ENCODE results near the gene BIN1.

The BIN1 gene

DNA sequence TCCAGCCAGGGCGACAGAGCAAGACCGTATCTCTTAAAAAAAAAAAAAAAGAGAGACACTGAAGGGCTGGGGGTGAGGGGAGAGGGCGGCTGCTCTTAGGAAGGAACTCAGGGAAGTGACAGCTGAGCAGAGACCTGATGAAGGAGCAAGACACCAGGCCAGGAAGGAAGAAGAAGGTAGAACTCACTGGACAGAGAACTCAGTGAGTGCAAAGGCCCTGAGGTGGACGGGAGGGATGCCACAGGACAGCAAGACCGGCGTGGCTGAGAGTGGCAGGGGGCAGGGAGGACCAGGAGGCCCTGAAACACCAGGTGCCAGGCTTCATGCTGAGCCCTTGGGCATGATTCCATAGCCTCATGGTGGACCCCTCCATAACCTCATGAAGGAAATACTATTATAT, 18.2 kb downstream of the BIN1 start:
- DNase-seq = no peak

DNA sequence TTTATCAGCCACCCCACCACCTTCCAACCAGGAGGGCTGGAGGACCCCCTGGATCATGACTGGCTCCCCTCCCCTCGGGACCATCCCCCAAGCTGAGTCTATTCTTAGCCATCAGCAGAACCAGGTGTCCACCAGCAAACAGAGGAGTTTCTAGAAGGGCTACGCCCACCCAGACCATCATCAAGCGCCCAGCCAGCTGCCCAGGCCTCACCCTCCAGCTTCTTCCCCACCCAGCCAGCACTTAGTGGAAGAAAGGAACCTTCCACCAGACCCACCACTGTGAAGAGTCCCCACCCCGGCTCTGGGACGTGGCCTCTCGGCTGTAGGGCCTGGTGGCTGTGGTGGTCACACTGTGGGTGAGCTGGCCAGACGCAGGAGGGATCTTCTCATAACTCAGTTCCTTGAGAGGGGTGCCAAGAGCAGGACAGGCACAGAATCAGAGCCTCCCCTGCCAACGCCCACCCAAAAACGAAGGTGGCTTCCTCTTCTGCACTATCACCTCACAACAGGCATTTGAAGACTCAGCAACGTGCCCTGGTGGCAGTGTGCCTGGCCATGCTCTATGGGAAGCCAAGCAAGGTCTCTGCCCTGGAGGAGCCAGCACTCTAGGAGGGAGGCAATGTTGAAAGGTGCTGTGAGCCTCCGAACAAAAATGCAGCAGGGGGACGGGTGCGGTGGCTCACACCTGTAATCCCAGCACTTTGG, 19.0 kb downstream of the BIN1 start:
- no peak for DNase-seq

DNA sequence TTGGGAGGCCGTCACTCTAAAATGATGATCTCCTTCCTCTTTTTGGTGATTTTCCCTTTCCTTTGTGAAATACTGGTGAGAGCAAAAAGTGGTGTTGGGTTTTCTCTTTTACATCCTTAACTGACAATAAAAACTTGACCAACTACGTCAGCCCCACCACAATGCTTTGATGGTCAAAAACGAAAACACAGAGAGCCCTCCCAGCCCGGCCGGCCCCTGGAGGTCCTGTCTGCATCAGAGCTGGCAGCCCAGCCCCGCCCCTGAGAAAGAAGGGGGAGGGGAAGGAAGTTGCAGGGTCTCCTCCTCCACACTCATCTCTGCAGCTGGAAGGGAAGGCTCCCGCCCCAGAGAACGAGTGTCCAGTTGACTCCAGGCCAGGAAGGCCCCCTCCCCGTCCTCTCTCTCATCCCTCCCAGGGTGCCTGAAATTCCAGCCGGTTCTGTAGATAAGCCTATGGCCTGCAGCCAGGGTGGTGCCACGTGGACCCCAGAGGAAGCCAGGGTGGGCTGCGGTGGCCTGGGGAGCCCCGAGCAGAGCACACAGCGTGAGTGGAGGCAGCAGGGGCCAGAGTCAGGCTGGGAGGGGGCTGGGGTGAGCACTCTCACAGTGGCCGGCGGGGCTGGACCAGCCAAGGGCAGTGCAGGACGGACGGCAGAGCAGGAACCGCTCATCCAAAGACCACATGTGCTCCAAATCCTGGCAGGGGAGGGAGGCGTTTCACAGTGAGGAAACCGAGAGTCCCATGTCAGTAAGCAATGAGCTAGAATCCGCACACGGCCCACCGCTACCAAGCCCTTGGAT, 19.8 kb downstream of the BIN1 start:
- DNase-seq = no peak

DNA sequence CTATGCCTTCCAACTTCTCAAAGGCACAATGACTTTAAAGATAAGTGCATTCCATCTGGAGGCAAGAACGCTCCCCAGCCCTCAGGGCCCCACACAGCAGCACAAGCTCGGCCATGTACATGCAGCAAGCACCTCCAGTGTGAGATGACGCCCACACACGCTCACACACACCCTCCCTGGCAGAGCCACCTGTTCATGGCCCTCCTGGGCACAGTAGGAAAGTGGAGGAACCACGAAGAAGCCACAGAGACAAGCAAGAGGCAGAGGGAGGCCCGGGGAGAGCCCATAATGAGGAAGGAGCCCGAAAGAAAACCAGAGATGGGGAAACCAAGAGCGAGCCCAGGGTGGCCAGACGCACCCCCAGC, 21.7 kb downstream of the BIN1 start:
- no peak for DNase-seq

DNA sequence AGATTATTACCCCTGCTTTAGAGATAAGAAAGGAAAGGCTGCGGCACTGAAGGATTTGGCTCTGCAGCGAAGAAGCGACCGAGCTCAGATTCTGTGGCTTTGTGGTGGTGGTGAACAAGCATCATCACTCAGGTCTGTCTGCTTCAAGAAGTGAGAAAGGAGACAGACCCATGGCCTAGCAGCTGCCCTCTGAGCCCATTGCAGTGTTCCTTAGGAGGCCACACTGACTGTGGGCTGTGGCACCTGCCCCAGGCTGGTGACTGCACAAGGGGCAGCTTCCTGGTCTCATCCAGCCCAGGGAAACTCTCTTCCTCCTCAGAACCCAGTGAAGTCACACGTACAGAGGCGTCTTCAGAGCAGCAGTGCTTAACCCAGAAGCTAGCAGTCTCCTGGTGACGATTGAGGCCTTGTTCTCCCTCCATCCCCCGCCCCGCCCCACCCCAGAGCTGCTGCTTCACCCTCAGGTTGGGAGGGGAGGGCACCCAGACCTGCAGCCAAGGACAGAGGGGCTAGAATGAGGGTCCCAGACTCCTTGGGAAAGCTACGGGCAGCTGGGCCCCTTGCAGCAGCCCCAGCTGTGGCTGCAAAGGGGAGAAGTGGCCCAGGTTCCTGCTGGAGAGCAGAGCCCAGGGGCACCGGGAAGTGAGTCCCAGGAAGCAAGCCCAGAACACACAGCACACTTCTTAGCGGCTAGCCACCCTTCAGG, 22.2 kb downstream of the BIN1 start:
- DNase-seq = peak; percentile 44

DNA sequence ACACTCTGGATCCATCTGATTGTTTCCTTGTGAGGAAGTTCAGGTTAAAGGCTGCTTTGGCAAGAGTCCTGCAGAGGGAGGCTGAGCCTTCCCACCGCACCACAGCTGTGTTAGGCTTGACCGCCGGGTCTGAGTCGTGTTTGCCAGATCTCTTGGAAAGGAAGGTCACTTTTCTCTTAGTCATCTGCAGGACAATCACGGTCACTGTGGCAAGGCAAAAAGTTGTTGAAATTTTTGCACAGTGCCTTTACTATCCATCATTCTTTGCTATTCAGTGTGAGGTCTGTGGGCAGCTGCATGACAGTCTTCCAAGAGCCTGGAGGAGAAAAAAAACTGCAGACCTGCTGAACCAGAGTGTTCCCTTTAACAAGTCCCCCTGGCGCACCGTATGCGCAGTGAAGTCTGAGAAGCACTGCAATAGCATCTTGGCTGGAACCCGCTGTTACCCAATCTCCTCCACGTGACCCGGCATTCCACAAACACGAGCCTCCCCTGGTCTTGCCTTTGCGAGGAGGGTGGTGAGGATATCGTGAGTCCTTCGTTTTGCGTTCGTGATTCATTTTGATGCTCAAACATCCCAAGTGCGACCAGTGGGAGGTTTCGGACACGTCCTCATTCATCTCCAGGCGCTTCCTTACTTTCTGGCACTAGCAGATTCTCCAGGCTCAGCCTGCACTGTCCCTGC, 23.0 kb downstream of the BIN1 start:
- no peak for DNase-seq

DNA sequence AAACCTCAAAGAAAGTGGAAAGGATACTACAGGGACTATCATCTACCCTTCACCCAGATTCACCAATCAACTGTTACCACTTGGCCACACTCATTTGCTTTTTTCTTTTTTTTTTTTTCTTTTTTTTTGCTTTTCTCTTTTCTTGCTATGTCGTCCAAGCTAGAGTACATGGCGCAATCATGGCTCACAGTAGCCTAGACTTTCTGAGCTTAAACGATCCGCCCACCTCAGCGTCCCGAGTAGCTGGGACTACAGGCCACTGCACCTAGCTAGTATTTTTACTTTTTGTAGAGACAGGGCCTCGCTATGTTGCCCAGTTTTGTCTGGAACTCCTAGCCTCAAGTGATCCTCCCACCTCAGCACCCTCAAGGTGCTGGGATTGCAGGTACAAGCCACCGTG, 24.0 kb downstream of the BIN1 start:
- DNase-seq = no peak

DNA sequence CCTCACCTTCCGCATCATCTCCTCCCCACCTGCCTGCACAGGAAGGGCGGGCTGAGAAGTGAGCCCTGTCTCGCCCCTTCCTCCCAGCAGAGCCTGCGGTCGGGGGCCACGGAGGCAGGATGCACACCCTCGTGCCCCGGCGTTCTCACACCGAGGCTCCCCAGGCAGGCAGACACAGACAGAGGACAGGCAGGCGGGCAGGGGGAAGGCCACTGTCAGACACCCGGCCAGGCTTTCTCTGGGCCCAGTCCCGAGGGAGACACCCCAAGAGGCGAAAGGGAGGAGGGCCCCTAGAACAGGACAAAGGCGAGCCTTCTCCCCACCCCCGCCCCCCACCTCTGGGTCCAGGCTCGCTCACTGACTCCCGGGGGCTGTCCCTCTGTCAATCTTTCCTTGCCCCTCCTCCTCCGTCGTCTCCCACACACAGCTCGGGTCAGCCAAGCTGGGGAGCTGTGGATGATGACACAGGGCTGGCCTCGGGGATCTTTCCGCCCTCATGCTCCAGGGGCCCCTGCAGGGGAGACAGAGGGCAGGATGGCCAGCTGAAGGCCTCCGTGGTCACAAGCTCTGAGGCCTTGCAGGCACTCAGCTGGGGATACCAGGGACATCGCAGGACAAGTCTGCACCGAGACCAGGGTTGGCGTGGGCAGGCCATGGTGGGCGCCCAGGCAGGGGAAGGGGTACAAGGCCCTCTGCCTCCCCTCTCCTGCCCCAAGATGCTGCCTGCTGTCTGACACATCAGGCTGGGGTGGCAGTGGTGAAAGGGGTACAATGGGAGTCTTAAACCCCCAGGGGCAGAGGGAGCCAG, 24.9 kb downstream of the BIN1 start:
- DNase-seq = peak; percentile 88

DNA sequence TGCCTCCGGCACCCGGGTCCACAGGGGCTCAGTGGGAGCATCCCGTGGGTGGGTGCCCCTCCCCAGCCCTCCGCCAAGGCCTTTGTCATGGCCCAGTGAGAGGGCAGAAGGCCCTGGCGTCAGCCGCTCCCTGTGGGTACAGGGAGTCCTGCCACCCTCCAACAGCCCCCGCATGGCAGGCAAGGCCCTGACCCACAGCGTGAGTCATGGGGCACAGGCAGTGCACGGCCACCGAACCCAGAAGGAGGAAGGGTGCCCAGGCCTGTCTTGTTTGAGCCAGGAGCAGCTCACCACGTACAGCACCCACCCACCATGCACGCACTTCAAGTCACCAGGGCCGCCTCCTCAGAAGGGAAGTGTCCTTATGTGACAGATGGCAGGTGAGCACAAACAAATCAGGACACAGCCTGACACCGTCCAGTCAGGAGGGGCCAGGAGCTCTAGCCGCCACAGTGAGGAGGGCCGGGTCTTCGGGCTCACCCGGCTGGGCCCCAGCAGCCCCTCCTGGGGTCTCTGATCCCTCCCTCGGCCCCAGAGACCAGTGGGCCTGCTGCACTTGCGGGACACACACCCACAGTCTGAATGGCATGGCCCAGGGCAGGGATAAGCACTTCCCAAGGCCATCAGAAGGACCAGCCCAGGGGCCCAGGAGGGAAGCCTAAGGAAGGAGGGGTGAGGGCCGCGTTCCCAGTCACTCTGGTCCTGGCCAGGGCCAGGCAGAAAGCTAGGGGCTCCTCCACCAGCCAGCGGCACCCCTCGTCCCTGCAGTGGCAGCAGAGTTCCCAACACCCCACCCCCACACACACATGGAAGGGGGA, 25.8 kb downstream of the BIN1 start:
- DNase-seq = peak; percentile 68

DNA sequence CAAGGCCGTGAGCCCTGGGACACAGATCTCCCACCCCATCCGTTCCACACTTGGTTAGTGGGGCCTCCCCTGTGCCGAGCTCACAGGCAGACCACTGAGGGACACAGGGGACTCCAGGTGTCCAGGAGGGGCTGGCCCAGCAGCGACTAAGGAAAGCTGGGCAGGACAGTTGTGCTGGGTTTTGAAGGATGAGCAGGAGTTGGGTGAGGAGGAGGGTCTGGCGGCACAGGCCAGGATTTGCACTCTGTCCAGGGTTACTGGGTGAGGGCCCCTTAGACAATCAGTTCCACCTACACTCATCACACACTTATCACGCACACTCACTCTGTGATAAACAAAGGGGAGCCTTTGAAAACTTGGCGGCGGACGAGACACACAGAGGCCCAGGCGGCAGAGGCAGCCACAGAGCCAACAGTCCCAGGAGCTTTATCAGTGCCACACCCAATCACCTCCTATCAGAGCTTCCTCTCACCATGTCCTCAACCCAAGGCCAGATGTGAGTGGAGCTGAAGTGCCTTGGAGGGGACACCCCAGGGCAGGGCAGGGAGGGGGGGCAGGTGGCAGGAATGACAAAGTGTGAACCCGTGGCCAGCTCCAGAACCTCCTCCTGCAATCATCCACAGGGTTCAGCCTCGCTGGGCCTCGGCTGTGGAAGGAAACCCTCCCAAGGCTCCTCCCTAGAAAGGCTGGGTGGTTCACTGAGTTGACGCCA, 26.6 kb downstream of the BIN1 start:
- DNase-seq = peak; percentile 84

DNA sequence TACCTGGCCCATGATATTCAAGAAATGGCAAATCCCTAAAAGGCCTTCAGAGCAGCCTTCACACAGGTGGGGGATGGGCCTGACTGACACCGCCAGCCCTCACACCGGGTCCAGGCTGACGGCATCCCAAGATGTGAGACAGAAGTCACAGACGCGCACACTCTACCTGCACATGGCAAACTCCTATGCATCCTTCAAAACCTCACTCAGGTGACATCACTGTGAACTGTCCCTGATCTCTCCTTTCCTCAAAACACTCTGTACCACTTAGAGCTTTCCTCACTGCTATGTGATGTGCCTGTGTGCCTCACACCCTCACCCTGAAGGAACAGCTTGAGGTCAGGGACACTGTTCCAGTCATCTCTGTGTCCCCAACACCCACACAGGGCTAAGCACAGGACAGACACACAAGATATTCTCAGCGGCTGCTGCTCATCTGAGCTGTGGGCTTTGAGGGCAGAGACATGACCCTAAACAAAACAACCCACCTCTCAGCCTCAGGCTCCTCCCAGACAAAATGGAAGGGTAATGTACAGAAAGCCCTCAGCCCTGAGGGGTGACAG, 27.5 kb downstream of the BIN1 start:
- DNase-seq = peak; percentile 47

DNA sequence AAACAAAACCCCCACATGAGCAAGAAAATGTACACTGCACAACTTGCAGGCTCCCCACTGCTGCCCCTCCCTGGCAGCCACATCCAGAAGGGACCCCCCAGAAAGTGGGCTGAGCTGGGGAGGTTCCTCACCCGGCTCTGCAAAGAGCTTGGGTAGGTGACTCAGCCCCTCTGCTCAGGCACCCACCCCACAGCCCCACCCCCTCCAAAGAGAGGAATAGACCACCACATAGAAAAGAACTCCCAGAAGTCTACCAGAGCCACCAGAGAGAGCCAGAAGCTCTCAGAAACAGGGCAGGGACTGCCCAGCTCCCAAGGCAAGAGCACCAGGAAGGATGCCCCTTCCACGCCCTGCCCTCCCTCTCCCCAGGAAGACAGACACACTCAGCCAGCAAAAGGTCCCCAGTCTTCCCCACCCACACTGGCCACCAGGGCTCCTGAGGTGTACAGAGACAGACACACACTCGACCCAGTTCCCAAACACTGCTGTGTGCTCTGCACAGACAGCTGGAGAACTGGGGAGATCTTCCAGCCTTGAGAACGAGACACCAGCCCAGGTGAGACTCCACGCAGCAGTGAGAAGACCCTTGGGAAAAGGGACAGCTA, 28.2 kb downstream of the BIN1 start:
- no peak for DNase-seq

DNA sequence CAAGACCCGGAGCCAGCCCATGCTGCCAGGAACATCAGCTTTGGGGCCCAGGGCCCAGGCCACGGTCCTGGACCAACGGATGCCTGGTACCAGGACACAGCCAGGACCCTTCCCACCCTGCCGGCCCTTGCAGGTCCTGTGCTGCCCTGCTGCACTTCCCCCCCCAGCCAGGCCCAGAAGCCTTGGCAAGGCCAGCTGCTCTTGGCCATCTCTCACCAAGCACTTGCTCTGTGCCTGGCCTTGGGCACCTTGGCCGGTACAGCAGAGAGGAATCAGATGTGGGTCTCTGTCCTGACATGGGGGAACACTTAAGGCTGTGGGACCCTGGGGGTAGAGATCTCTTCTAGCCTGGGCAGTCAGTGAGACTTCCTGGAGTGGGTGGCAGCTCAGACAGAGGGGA, 28.9 kb downstream of the BIN1 start:
- DNase-seq = no peak

DNA sequence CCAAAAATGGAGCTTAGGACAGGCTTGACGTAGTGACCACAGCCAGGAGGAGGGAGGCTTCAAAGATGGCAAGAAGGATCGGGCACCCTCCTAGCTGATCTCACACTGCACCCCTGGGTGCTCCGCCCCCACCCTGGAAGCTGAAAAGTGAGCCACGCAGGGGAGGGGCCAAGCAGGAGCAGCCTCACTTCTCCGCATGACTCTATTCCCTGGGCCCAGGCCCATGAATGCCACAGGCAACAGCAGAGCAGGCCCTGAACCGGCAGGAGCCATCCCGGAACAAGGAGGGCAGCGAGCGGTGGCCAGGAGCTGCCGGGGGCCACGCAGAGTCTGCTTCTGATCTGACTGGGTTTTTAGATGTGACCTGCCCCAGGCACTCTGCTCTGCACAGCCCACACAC, 30.0 kb downstream of the BIN1 start:
- DNase-seq = no peak

DNA sequence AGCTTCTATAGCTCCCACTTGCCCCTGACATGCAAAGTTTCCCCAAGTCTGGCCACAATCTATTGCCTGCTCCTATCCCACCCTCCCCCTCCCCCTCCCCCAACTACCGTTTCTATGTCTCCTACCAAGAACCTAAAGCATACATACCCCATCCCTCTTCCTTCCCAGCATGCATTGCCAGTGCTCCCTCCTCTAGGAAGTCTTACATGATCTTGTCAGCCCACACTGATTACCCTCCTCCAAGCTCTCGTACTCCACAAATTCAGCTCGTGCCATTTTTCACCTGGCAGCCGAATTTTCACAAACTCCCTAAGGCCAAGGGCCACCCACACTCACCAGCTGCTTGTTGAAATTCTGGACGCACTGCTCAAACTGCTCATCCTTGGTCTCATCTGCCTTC, 30.7 kb downstream of the BIN1 start:
- no peak for DNase-seq

DNA sequence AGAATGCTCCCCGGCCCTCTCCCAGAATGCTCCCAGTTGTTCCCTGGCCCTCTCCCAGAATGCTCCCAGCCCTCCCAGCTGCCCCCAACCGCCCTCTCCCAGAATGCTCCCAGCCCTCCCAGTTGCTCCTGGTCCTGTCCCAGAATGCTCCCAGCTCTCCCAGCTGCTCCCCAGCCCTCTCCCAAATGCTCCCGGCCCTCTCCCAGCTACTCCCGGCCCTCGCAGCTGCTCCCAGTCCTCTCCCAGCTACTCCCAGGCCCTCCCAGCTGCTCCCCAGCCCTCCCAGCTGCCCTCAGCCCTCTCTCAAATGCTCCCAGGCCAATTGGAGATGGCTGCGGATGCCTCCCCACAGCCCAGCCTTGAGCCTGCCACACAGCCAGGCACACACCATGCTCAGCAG, 31.1 kb downstream of the BIN1 start:
- no peak for DNase-seq

DNA sequence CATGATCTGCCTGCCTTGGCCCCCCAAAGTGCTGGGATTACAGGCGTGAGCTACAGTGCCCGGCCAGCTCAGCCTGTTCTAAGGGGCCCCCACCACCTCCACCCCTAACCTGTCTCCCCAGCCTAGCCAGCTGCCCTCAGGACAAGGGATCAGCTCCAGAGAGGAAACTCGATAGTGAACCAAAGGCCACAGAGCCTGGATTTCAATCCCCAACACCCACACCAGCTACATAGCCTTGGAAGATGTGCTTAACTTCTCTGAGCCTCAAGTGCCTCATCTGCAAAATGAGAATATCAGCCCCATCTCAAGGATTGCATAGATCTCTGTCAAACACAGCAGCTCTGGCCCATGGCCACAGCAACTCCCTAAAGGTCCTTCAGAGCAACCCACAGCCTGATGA, 32.0 kb downstream of the BIN1 start:
- DNase-seq = no peak

DNA sequence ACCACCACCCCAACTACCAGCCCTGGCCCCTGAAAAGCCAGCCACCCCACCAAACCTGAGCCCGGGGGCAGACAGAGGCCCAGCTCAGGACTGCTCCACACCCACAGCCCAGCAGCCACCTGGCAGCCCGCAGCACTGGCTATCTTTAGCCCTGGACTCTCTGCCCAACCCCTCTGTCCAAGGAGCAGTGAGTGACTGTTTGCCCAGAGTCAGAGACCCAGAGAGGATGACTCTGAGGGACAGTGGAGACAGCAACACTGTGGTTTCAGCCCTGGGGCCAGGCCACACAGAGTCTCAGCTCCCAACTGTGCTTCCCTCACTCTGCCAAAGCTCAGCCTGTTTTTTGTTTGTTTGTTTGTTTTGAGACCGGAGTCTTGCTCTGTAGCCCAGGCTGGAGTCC, 32.6 kb downstream of the BIN1 start:
- DNase-seq = no peak

DNA sequence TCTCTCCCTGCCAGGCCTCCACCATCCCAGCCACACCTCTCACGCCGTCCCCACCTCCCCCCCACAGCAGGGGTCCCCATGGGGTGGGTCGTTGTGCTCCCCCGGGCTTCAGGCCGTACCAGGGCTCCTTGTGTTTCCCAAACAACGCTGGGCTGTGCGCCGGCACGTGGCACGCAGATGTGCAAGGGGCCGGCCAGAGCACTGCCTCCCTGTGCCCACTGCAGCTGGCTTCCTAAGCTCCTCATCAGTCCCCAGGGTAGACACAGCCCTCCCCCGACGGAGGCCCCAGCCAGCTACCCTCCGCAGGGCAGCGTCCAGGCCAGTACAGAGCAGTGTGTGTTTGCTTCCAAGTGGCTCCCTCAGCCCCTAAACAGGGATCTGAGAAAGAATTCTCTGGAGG, 34.0 kb downstream of the BIN1 start:
- DNase-seq = no peak

DNA sequence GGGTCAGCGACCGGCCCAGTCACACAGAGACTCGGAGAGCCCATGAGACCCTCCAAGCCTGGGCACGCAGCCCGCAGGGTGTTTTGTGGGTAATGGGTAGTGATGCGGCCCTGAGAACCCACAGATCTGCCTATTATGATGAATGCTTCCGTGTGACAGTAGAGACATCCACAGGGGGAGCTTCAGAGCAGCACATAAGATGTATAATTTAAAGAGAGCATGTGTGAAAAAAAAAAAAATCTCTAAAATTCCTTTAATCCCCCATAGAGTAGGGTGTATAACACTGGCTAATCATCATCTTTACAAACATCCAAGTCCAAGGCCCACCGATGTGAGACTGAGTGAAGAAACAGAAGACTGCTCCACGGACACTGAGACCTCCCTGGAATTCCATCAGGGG, 34.6 kb downstream of the BIN1 start:
- DNase-seq = no peak
